ENCODE measurements around the gene FAM89B.

The FAM89B gene

GRCh38 chr11:65541093-65541982 lies 31.0 kb upstream of the FAM89B start:
- DNase-seq (ENCODE audit: low read depth), result no peak
- no peak for TF ChIP-seq CTCF (conservative IDR thresholded peaks at IDR 0.05; ENCODE audit: low read depth, low read length)
- H3K4me3 ChIP-seq (ENCODE audit: low read length), result peak overlapping the region; percentile 38

GRCh38 chr11:65542738-65543390 lies 29.5 kb upstream of the FAM89B start:
- H3K4me3 ChIP-seq (ENCODE audit: low read length), result no peak overlapping the region
- TF ChIP-seq CTCF (conservative IDR thresholded peaks at IDR 0.05; ENCODE audit: low read depth, low read length), result no peak
- DNase-seq (ENCODE audit: low read depth), result no peak

- no peak for TF ChIP-seq CTCF (conservative IDR thresholded peaks at IDR 0.05; ENCODE audit: low read depth, low read length)
- H3K4me3 ChIP-seq (ENCODE audit: low read length), result no peak overlapping the region
- no peak for DNase-seq (ENCODE audit: low read depth)
These were observed 26.5 kb upstream of the FAM89B start for GRCh38 chr11:65545853-65546216.

GRCh38 chr11:65546217-65546958 lies 25.9 kb upstream of the FAM89B start:
- TF ChIP-seq CTCF (conservative IDR thresholded peaks at IDR 0.05; ENCODE audit: low read depth, low read length), result no peak
- no peak for DNase-seq (ENCODE audit: low read depth)
- H3K4me3 ChIP-seq (ENCODE audit: low read length), result no peak overlapping the region

- TF ChIP-seq CTCF (conservative IDR thresholded peaks at IDR 0.05; ENCODE audit: low read depth, low read length), result no peak
- no peak overlapping the region for H3K4me3 ChIP-seq (ENCODE audit: low read length)
- no peak for DNase-seq (ENCODE audit: low read depth)
These were observed 24.8 kb upstream of the FAM89B start for GRCh38 chr11:65547446-65548125.

- no peak overlapping the region for H3K4me3 ChIP-seq (ENCODE audit: low read length)
- no peak for DNase-seq (ENCODE audit: low read depth)
- no peak for TF ChIP-seq CTCF (conservative IDR thresholded peaks at IDR 0.05; ENCODE audit: low read depth, low read length)
These were observed 23.9 kb upstream of the FAM89B start for GRCh38 chr11:65548395-65548794.
